SU-DHL-6 (cell line): Measurements from ENCODE around the gene CYP19A1.

Experiments
- CTCF ChIP-seq: fragments of 200-600 bp; sonication (generic); IDR thresholded peaks from one replicate; pipeline ENCODE4 v1.5.1; 2017; ENCODE audit warnings: antibody characterized with exemption, mild to moderate bottlenecking, low read length, moderate library complexity; ENCODE audit not compliant: insufficient read depth, poor library complexity, severe bottlenecking
- EZH2phosphoT487 ChIP-seq: fragments of 200-600 bp; sonication (generic), shearing (Covaris generic); conservative IDR thresholded peaks from 2 replicates; pipeline ENCODE4 v1.6.1; 2018; ENCODE audit warnings: mild to moderate bottlenecking, antibody characterized with exemption, low read length, moderate library complexity, mixed read lengths

GRCh38 chr15:51355096-51355495, 16.7 kb upstream of the CYP19A1 start:
- TF ChIP-seq CTCF (no peak), EZH2phosphoT487 (no peak)
